ENCODE measurements around the gene DMTF1. TPM values are rescaled to one million over a fixed set of nuclear protein-coding genes. Genes with fewer than 3 reads are reported as not detected.

The DMTF1 gene
- total and polyA plus RNA-seq, 2 donors (not counting 1 experiment from before 2014, with no cell fraction given), result 139 to 235 TPM

DNA sequence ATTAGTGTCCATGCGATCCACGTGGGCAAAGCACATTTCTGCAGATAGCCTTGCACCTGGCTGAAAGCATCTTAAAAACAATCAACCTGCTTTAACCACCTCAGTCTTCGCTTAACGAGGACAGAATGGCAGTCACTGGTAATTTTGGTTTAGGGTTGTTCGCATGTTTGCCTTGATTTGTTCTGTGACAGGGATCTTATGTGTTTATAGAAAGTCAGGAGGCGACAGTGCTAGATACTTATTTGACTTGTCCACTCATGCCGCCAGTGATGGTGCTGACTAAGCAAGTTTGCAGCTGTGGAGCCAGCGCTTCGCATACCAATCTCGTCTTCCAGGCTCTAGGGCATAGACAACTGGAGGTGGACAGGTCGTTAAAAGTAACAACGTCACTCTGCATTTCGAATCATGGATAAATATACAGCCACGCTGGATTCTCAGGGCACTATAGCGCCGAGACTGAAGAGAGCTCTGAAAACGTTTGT is 68.5 kb downstream of the DMTF1 start:
- WGBS (ENCODE audit: insufficient coverage), result 11% methylated on average over 10 of the region's 17 CpGs
- ATAC-seq (ENCODE audit: low read depth), result no peak
- H3K36me3 ChIP-seq (replicated peaks in 1 of 2; ENCODE audit: control extremely low read depth in 1 of 2, control insufficient read depth in 1 of 2, extremely low read depth in 1 of 2, insufficient read depth in 2 of 2, low read length in 1 of 2), result no peaks in the 10 kb centered on the region
- Mint-ChIP-seq H3K27me3 (no peaks in the 10 kb centered on the region), H3K27ac (peak overlapping the region; percentile 81), H3K9me3 (ENCODE audit: insufficient read depth) (no peaks in the 10 kb centered on the region), H3K4me3 (peak overlapping the region; percentile 99), H3K4me1 (peaks cover 37% of the 10 kb centered on the region)
- peak overlapping the region; percentile 81 for H2AFZ ChIP-seq (ENCODE audit: insufficient read depth, low read depth, low read length, poor library complexity, severe bottlenecking)
- peak overlapping the region in 1 of 2 donors; percentile 93 for H3K27ac ChIP-seq (ENCODE audit: low read length in 2 of 2)
- H3K9me3 ChIP-seq (ENCODE audit: control extremely low read depth in 1 of 3, control insufficient read depth in 2 of 3, insufficient read depth in 1 of 3, low read length in 2 of 3), result no peaks in the 10 kb centered on the region
- intact Hi-C loops (cut with micrococcal nuclease), result loop anchor here (1.0 to 5.0 kb wide), 3 partner anchors 68 to 997 kb away; partner anchors contain the start of genes DMTF1 and RUNDC3B
- peak overlapping the region; percentile 1 to 99 (median 91) for H3K4me3 ChIP-seq (ENCODE audit: control extremely low read depth in 1 of 5, extremely low read depth in 1 of 5, insufficient read depth in 1 of 5, low read depth in 2 of 5, low read length in 4 of 5)
- H3K27me3 ChIP-seq (replicated peaks in 1 of 4; ENCODE audit: control extremely low read depth in 1 of 4, control insufficient read depth in 3 of 4, insufficient read depth in 4 of 4, low read length in 3 of 4), result peaks cover 0 to 4% (median 0%) of the 10 kb centered on the region in 4 experiments
- peaks cover 34 to 37% of the 10 kb centered on the region in 2 donors for H3K4me1 ChIP-seq (ENCODE audit: control insufficient read depth in 2 of 2, insufficient read depth in 2 of 2, low read length in 2 of 2)
- peaks cover 14% of the 10 kb centered on the region for H4K20me1 ChIP-seq (ENCODE audit: control insufficient read depth, insufficient read depth, low read length, poor library complexity, severe bottlenecking)
- H3K9ac ChIP-seq (ENCODE audit: low read length), result peak overlapping the region; percentile 91
- TF ChIP-seq EZH2 (IDR thresholded peaks at IDR 0.05; ENCODE audit: borderline replicate concordance, insufficient read depth, low read depth, low read length, poor library complexity, severe bottlenecking), result no peak
- TF ChIP-seq, protein P1, sequence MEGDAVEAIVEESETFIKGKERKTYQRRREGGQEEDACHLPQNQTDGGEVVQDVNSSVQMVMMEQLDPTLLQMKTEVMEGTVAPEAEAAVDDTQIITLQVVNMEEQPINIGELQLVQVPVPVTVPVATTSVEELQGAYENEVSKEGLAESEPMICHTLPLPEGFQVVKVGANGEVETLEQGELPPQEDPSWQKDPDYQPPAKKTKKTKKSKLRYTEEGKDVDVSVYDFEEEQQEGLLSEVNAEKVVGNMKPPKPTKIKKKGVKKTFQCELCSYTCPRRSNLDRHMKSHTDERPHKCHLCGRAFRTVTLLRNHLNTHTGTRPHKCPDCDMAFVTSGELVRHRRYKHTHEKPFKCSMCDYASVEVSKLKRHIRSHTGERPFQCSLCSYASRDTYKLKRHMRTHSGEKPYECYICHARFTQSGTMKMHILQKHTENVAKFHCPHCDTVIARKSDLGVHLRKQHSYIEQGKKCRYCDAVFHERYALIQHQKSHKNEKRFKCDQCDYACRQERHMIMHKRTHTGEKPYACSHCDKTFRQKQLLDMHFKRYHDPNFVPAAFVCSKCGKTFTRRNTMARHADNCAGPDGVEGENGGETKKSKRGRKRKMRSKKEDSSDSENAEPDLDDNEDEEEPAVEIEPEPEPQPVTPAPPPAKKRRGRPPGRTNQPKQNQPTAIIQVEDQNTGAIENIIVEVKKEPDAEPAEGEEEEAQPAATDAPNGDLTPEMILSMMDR (IDR thresholded peaks at IDR 0.05), result no peak
- peaks cover 24% of the 10 kb centered on the region for H3K79me2 ChIP-seq (ENCODE audit: control insufficient read depth, insufficient read depth, low read length)
- ChIA-PET POLR2A (interaction anchor here (1.4 to 4.7 kb wide), 4 partner anchors 30 to 125 kb away, joined by 4 to 58 read pairs (median 6); partner anchors contain the start of genes CROT and DMTF1), CTCF (interaction anchor here (0.9 to 2.2 kb wide), 8 partner anchors 15 to 163 kb away, joined by 3 to 11 read pairs (median 5); partner anchors contain the start of gene DMTF1)
- no peak for DNase-seq
- peak overlapping the region; percentile 92 for H3K4me2 ChIP-seq (replicated peaks; ENCODE audit: low read depth, low read length, poor library complexity, severe bottlenecking)

DNA sequence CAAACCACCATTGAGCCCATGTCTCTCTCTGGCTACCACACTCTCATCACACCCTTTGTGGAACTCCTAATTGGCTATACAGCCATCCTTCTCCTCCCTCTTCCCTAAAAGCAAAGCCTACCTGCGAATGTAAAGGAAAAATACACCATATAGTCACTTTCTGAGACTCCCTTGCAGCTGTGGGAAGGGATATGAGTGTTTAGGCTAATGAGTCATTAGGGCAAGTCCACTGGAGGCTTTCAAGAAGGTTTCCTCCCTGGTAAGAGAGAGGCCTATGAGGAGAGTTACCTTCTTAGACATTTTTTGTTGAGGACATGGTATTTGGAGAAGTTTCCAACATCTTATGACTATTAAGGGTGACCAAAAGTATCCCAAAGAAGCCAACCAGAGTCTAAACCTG is 71.4 kb downstream of the DMTF1 start:
- intact Hi-C loops (cut with micrococcal nuclease), result loop anchor here (5.0 kb wide), 2 partner anchors 404 to 994 kb away; partner anchors contain the start of gene RUNDC3B
- Histone ChIP-seq H3K4me2 (replicated peaks; ENCODE audit: low read depth, low read length, poor library complexity, severe bottlenecking) (no peak overlapping the region), H3K4me1 (ENCODE audit: control insufficient read depth in 2 of 2, insufficient read depth in 2 of 2, low read length in 2 of 2) (peaks cover 10 to 17% of the 10 kb centered on the region in 2 donors), H3K27ac (ENCODE audit: low read length in 2 of 2) (no peak overlapping the region), H3K36me3 (replicated peaks in 1 of 2; ENCODE audit: control extremely low read depth in 1 of 2, control insufficient read depth in 1 of 2, extremely low read depth in 1 of 2, insufficient read depth in 2 of 2, low read length in 1 of 2) (no peaks in the 10 kb centered on the region), H3K9ac (ENCODE audit: low read length) (no peak overlapping the region), H4K20me1 (ENCODE audit: control insufficient read depth, insufficient read depth, low read length, poor library complexity, severe bottlenecking) (peaks cover 1% of the 10 kb centered on the region), H2AFZ (ENCODE audit: insufficient read depth, low read depth, low read length, poor library complexity, severe bottlenecking) (no peak overlapping the region), H3K9me3 (ENCODE audit: control extremely low read depth in 1 of 3, control insufficient read depth in 2 of 3, insufficient read depth in 1 of 3, low read length in 2 of 3) (no peaks in the 10 kb centered on the region), H3K79me2 (ENCODE audit: control insufficient read depth, insufficient read depth, low read length) (peaks cover 9% of the 10 kb centered on the region), H3K27me3 (replicated peaks in 1 of 4; ENCODE audit: control extremely low read depth in 1 of 4, control insufficient read depth in 3 of 4, insufficient read depth in 4 of 4, low read length in 3 of 4) (peaks cover 0 to 4% (median 0%) of the 10 kb centered on the region in 4 experiments), H3K4me3 (ENCODE audit: control extremely low read depth in 1 of 5, extremely low read depth in 1 of 5, insufficient read depth in 1 of 5, low read depth in 2 of 5, low read length in 4 of 5) (no peak overlapping the region)
- CTCF ChIA-PET, result interaction anchor here (1.0 to 2.6 kb wide), 2 partner anchors 71 to 74 kb away, joined by 4 to 10 read pairs; partner anchors contain the start of gene DMTF1
- no peak overlapping the region for H3K4me3 Mint-ChIP-seq
- WGBS (ENCODE audit: insufficient coverage), result no CpG with 5 or more reads among the region's 1 CpG
- no peaks in the 10 kb centered on the region for H3K27me3 Mint-ChIP-seq
- ATAC-seq (ENCODE audit: low read depth), result no peak
- no peak overlapping the region for H3K27ac Mint-ChIP-seq
- POLR2A ChIA-PET, result no interaction called here
- no peak for TF ChIP-seq EZH2 (IDR thresholded peaks at IDR 0.05; ENCODE audit: borderline replicate concordance, insufficient read depth, low read depth, low read length, poor library complexity, severe bottlenecking)
- TF ChIP-seq, protein P1 (IDR thresholded peaks at IDR 0.05), result no peak
- H3K9me3 Mint-ChIP-seq (ENCODE audit: insufficient read depth), result no peaks in the 10 kb centered on the region
- peaks cover 21% of the 10 kb centered on the region for H3K4me1 Mint-ChIP-seq
- no peak for DNase-seq
